Fibroblast of lung (primary cell): ENCODE data around the gene CDCA4. TPM values are rescaled to one million over a fixed set of nuclear protein-coding genes. Genes with fewer than 3 reads are reported as not detected.

Experiments used
- DNase-seq, 2 donors: peaks; one replicate each; pipeline versions ENCODE4 v3.0.0 to v3.0.0-alpha.2; 2010; ENCODE audit warnings: low read depth in 2 of 2
- H2AFZ ChIP-seq: 2 replicates; pipeline ENCODE4 v1.5.1; 2012; ENCODE audit warnings: low read length, control low read depth, inconsistent platforms
- H3K27ac ChIP-seq: 2 replicates; pipeline ENCODE4 v1.5.1; 2011; ENCODE audit warnings: low read length, control low read depth; ENCODE audit not compliant: insufficient read depth
- H3K27me3 ChIP-seq: 2 replicates; pipeline ENCODE4 v1.5.1; 2011; ENCODE audit warnings: mild to moderate bottlenecking, low read length; ENCODE audit not compliant: control insufficient read depth, insufficient read depth
- H3K36me3 ChIP-seq: 2 replicates; pipeline ENCODE4 v1.5.1; 2011; ENCODE audit warnings: low read length; ENCODE audit not compliant: control insufficient read depth, insufficient read depth
- H3K4me1 ChIP-seq: 2 replicates; pipeline ENCODE4 v1.5.1; 2011; ENCODE audit warnings: low read length; ENCODE audit not compliant: control insufficient read depth, insufficient read depth; ENCODE audit errors: extremely low read depth
- H3K4me2 ChIP-seq: 2 replicates; pipeline ENCODE4 v1.5.1; 2011; ENCODE audit warnings: low read length, control low read depth; ENCODE audit not compliant: insufficient read depth; ENCODE audit errors: extremely low read depth
- H3K4me3 ChIP-seq, 4 experiments: fragments of 200-600 bp in 1 of 4; sonication (generic) in 1 of 4; replicated peaks in 1 of 4; 2 replicates each; pipeline ENCODE4 v1.5.1; 2011 to 2016; ENCODE audit warnings: low read length in 4 of 4, low read depth in 3 of 4, mild to moderate bottlenecking in 3 of 4, control low read depth in 2 of 4, inconsistent platforms in 1 of 4, mixed read lengths in 1 of 4; ENCODE audit not compliant: insufficient read depth in 1 of 4; ENCODE audit errors: control extremely low read depth in 1 of 4
- H3K79me2 ChIP-seq: 2 replicates; pipeline ENCODE4 v1.5.1; 2012; ENCODE audit warnings: mild to moderate bottlenecking, low read length, inconsistent platforms; ENCODE audit not compliant: control insufficient read depth, insufficient read depth
- H3K9ac ChIP-seq: 2 replicates; pipeline ENCODE4 v1.5.1; 2011; ENCODE audit warnings: mild to moderate bottlenecking, low read length, control low read depth; ENCODE audit not compliant: insufficient read depth
- H3K9me3 ChIP-seq: 2 replicates; pipeline ENCODE4 v1.5.1; 2012; ENCODE audit warnings: low read depth, low read length; ENCODE audit not compliant: control insufficient read depth, insufficient read depth
- H4K20me1 ChIP-seq: 2 replicates; pipeline ENCODE4 v1.5.1; 2011; ENCODE audit warnings: low read length; ENCODE audit not compliant: control insufficient read depth, insufficient read depth; ENCODE audit errors: extremely low read depth
- EZH2 ChIP-seq: IDR thresholded peaks from 2 replicates; pipeline ENCODE4 v1.5.1; 2012; ENCODE audit warnings: low read length, control low read depth, mild to moderate bottlenecking; ENCODE audit errors: missing control alignments
- polyA plus RNA-seq, 2 donors: library from polyadenylated mRNA; depleted of rRNA in 1 of 2; stranded (reverse) in 1 of 2; unstranded in 1 of 2; fragments of >200 nt; gene quantifications; 2 replicates each; pipeline ENCODE4 v1.2.1, GENCODE V29; 2011 to 2012; ENCODE audit warnings: missing spikeins in 1 of 2
- total RNA-seq: library from RNA; depleted of rRNA; stranded (reverse); fragments of >200 nt; gene quantifications from 2 replicates; pipeline ENCODE4 v1.2.1, GENCODE V29; 2014
- TF ChIP-seq, protein P1 (sequence below), 2 donors: IDR thresholded peaks in 1 of 2; conservative IDR thresholded peaks in 1 of 2; 1 replicate in 1 of 2; 2 replicates in 1 of 2; pipeline ENCODE4 v1.5.1; 2011 to 2012; ENCODE audit warnings: low read length in 2 of 2, control low read depth in 1 of 2, inconsistent platforms in 1 of 2, low read depth in 1 of 2, mild to moderate bottlenecking in 1 of 2

Gene CDCA4
- total and polyA plus RNA-seq, 2 donors (not counting 1 experiment from before 2014, with no cell fraction given), result 7.9 to 8.0 TPM

DNA sequence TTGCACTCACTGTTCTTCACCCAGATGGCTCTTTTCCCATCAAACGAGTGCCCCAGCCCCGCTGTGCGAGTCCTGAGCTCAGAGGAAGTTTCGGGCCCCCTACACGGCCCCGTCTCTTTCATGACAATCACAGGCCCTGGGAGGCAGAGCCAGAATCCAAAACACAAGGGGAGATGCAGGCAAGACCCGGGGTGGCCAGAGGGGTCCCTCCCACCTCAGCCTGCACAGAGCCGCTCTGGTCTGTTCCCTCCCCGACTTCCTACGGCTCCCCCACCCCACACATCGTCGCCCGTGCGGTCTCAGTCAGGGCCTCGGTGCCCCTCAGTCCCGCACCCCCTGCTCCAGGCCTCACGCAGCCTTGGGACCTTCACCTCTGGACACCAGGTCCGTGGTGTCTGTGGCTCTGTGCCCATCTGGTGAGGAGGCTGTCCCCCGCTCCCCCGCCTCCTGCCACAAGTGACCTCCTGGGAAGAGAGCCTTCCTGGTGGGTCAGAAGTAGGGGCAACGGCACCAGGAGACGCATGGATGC lies 35.5 kb upstream of the CDCA4 start:
- H3K4me2 ChIP-seq, result no peak overlapping the region

DNA sequence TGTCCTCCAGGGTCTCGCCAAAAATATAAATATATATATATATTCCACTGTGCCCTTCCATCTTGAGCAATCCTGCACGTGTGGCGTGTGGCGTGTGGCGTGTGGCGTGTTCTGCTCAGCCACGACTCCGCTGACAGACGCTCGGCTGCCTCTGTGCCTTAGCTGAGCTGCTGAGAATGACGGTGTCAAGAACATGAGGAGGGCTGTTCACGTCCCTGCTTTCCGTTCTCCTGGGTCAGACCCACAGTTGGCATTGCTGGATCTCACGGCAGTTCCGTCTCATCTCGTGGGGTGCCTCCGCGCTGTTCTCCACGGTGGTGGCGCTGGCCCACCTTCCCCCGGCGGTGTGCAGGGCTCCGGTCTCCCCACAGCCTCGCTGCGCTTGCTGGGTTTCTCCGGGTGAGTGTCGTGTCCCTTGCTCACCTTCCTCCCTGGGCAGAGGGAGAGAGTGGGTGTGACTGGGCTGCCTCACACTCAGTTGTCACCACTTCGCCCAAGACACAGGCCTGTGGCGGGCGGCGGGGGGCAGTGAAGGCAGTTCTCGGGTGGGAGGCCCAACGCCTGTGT lies 34.9 kb upstream of the CDCA4 start:
- Histone ChIP-seq H3K9me3 (no peaks in the 10 kb centered on the region), H3K4me2 (no peak overlapping the region), H3K79me2 (no peaks in the 10 kb centered on the region), H3K27ac (no peak overlapping the region), H3K9ac (no peak overlapping the region), H3K36me3 (no peaks in the 10 kb centered on the region), H4K20me1 (no peaks in the 10 kb centered on the region), H3K4me1 (no peaks in the 10 kb centered on the region), H3K27me3 (peaks cover 3% of the 10 kb centered on the region), H2AFZ (no peak overlapping the region), H3K4me3 (no peak overlapping the region)
- no peak for DNase-seq
- TF ChIP-seq EZH2, result no peak
- TF ChIP-seq, protein P1, sequence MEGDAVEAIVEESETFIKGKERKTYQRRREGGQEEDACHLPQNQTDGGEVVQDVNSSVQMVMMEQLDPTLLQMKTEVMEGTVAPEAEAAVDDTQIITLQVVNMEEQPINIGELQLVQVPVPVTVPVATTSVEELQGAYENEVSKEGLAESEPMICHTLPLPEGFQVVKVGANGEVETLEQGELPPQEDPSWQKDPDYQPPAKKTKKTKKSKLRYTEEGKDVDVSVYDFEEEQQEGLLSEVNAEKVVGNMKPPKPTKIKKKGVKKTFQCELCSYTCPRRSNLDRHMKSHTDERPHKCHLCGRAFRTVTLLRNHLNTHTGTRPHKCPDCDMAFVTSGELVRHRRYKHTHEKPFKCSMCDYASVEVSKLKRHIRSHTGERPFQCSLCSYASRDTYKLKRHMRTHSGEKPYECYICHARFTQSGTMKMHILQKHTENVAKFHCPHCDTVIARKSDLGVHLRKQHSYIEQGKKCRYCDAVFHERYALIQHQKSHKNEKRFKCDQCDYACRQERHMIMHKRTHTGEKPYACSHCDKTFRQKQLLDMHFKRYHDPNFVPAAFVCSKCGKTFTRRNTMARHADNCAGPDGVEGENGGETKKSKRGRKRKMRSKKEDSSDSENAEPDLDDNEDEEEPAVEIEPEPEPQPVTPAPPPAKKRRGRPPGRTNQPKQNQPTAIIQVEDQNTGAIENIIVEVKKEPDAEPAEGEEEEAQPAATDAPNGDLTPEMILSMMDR (conservative IDR thresholded peaks at IDR 0.05 in 1 of 2, IDR thresholded peaks at IDR 0.05 in 1 of 2; ENCODE audit: low read depth in 1 of 2, low read length in 2 of 2), result no peak

More for the DNA sequence above, 35.5 kb upstream of the CDCA4 start:
- no peaks in the 10 kb centered on the region for H3K9me3 ChIP-seq
- H3K79me2 ChIP-seq, result no peaks in the 10 kb centered on the region
- no peaks in the 10 kb centered on the region for H3K4me1 ChIP-seq
- no peak overlapping the region for H3K27ac ChIP-seq
- DNase-seq, result no peak
- no peaks in the 10 kb centered on the region for H3K36me3 ChIP-seq
- no peak overlapping the region for H2AFZ ChIP-seq
- no peak overlapping the region for H3K9ac ChIP-seq
- H3K27me3 ChIP-seq, result peaks cover 3% of the 10 kb centered on the region
- H4K20me1 ChIP-seq, result no peaks in the 10 kb centered on the region
- TF ChIP-seq, protein P1 (conservative IDR thresholded peaks at IDR 0.05 in 1 of 2, IDR thresholded peaks at IDR 0.05 in 1 of 2; ENCODE audit: low read depth in 1 of 2, low read length in 2 of 2), result no peak
- no peak for TF ChIP-seq EZH2
- no peak overlapping the region for H3K4me3 ChIP-seq

DNA sequence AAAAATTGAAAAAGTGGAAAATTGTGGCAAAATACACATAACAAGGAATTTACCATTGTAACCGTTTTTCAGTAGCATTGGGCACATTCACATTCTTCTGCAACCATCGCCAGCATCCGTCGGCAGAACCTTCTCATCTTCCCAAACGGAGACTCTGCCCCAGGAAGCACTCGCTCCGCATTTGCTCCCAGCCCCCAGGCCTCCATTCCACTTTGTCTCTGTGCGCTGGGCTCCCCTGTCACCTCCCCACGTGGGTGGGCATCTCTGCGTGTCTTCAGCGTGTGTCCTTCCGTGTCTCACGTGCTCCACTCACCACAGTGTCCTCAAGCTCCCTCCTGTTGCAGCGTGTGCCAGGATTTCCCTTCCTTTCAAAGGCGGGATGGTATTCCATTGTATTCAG lies 34.5 kb upstream of the CDCA4 start:
- DNase-seq, result no peak
- H3K4me3 ChIP-seq, result no peak overlapping the region
- no peak overlapping the region for H2AFZ ChIP-seq
- H3K4me2 ChIP-seq, result no peak overlapping the region
- H3K9ac ChIP-seq, result no peak overlapping the region
- no peaks in the 10 kb centered on the region for H4K20me1 ChIP-seq
- H3K36me3 ChIP-seq, result no peaks in the 10 kb centered on the region
- TF ChIP-seq, protein P1 (conservative IDR thresholded peaks at IDR 0.05 in 1 of 2, IDR thresholded peaks at IDR 0.05 in 1 of 2; ENCODE audit: low read depth in 1 of 2, low read length in 2 of 2), result no peak
- no peak for TF ChIP-seq EZH2
- H3K9me3 ChIP-seq, result no peaks in the 10 kb centered on the region
- no peaks in the 10 kb centered on the region for H3K79me2 ChIP-seq
- H3K27ac ChIP-seq, result no peak overlapping the region
- H3K4me1 ChIP-seq, result no peaks in the 10 kb centered on the region
- peaks cover 3% of the 10 kb centered on the region for H3K27me3 ChIP-seq
